GM12878 (cell line): Measurements from ENCODE around the gene TTC31. TPM values are rescaled to one million over a fixed set of nuclear protein-coding genes. Genes with fewer than 3 reads are reported as not detected.

ENCODE experiments used
- CEBPB ChIP-seq, 2 experiments: fragments of 150-350 bp in 1 of 2; IDR thresholded peaks; 2 replicates each; pipeline ENCODE4 v1.6.1; 2012 to 2014; ENCODE audit warnings: low read depth in 2 of 2, low read length in 2 of 2, borderline replicate concordance in 1 of 2, inconsistent platforms in 1 of 2
- CHD1 ChIP-seq: IDR thresholded peaks from 2 replicates; pipeline ENCODE4 v1.6.1; 2012; ENCODE audit warnings: low read depth, low read length, improper control_type of control experiment
- CHD4 ChIP-seq: fragments of 200-600 bp; sonication (generic); IDR thresholded peaks from 2 replicates; pipeline ENCODE4 v1.6.1; 2016; ENCODE audit warnings: mild to moderate bottlenecking
- E4F1 ChIP-seq: fragments of 450-650 bp; IDR thresholded peaks from 2 replicates; pipeline ENCODE4 v1.6.1; 2018; ENCODE audit warnings: borderline replicate concordance, mild to moderate bottlenecking; ENCODE audit not compliant: partially characterized antibody
- EGR1 ChIP-seq, 2 experiments: IDR thresholded peaks; 1 replicate in 1 of 2; 2 replicates in 1 of 2; pipeline ENCODE4 v1.6.1; 2011 to 2012; ENCODE audit warnings: low read depth in 2 of 2, low read length in 2 of 2, borderline replicate concordance in 1 of 2, mild to moderate bottlenecking in 1 of 2, moderate library complexity in 1 of 2
- EP300 ChIP-seq, 2 experiments: fragments of 150-350 bp in 1 of 2; IDR thresholded peaks; 2 replicates each; pipeline ENCODE4 v1.6.1; 2011 to 2012; ENCODE audit warnings: low read depth in 2 of 2, low read length in 2 of 2, borderline replicate concordance in 1 of 2, improper control_type of control experiment in 1 of 2, inconsistent platforms in 1 of 2; ENCODE audit not compliant: control insufficient read depth in 1 of 2
- ESRRA ChIP-seq: IDR thresholded peaks from 2 replicates; pipeline ENCODE4 v1.6.1; 2012; ENCODE audit warnings: mild to moderate bottlenecking, low read length, improper control_type of control experiment
- GABPA ChIP-seq: IDR thresholded peaks from 2 replicates; pipeline ENCODE4 v1.6.1; 2014; ENCODE audit warnings: antibody characterized with exemption, low read depth, mild to moderate bottlenecking, inconsistent platforms
- IRF4 ChIP-seq: IDR thresholded peaks from 2 replicates; pipeline ENCODE4 v1.6.1; 2011; ENCODE audit warnings: low read depth, low read length
- MEF2B ChIP-seq: fragments of 450-650 bp; IDR thresholded peaks from 2 replicates; pipeline ENCODE4 v1.6.1; 2018; ENCODE audit warnings: mild to moderate bottlenecking, moderate library complexity; ENCODE audit not compliant: partially characterized antibody, poor library complexity, severe bottlenecking
- MXI1 ChIP-seq: fragments of 150-350 bp; IDR thresholded peaks from 2 replicates; pipeline ENCODE4 v1.6.1; 2011; ENCODE audit warnings: low read depth, mild to moderate bottlenecking, inconsistent platforms, low read length, improper control_type of control experiment
- MYB ChIP-seq: fragments of 150-350 bp; IDR thresholded peaks from 2 replicates; pipeline ENCODE4 v1.6.1; 2014; ENCODE audit warnings: mild to moderate bottlenecking, low read depth, low read length, borderline replicate concordance
- MYC ChIP-seq: IDR thresholded peaks from 2 replicates; pipeline ENCODE4 v1.6.1; 2011; ENCODE audit warnings: mild to moderate bottlenecking, low read length, moderate library complexity, inconsistent platforms; ENCODE audit not compliant: insufficient read depth, insufficient replicate concordance, insufficient read length, severe bottlenecking
- NFIC ChIP-seq: IDR thresholded peaks from 2 replicates; pipeline ENCODE4 v1.6.1; 2012; ENCODE audit warnings: low read depth, mild to moderate bottlenecking, inconsistent platforms, low read length, moderate library complexity
- POLR2AphosphoS2 ChIP-seq: IDR thresholded peaks from 2 replicates; pipeline ENCODE4 v1.6.1; 2011; ENCODE audit warnings: low read depth, mild to moderate bottlenecking, low read length, improper control_type of control experiment, moderate library complexity
- SMAD1 ChIP-seq: fragments of 450-650 bp; IDR thresholded peaks from 2 replicates; pipeline ENCODE4 v1.6.1; 2018; ENCODE audit warnings: mild to moderate bottlenecking, low read depth; ENCODE audit not compliant: partially characterized antibody
- SREBF1 ChIP-seq: IDR thresholded peaks from 2 replicates; pipeline ENCODE4 v1.6.1; 2012; ENCODE audit warnings: mild to moderate bottlenecking, low read length
- ZZZ3 ChIP-seq: IDR thresholded peaks from 2 replicates; pipeline ENCODE4 v1.6.1; 2011; ENCODE audit warnings: low read depth; ENCODE audit not compliant: control insufficient read depth, insufficient read length
- polyA plus RNA-seq, 11 experiments: library from polyadenylated mRNA; depleted of rRNA in 4 of 11; unstranded in 6 of 11; stranded (reverse) in 5 of 11; fragments of >200 nt; fragmentation: Nextera tagmentation in 4 of 11; fragmentation: Illumina TruSeq in 1 of 11; extraction: Ambion mirVana in 4 of 11; extraction: Trizol in 1 of 11; gene quantifications; 1 replicate in 1 of 11; 2 replicates in 10 of 11; pipeline versions ENCODE4 v1.2.1 to v1.2.3, GENCODE V29; 2011 to 2016; ENCODE audit warnings: inconsistent platforms in 2 of 11, missing spikeins in 2 of 11, low read depth in 1 of 11
- total RNA-seq, 4 experiments: library from RNA; depleted of rRNA in 3 of 4; stranded (reverse); fragments of >200 nt in 3 of 4; fragmentation: Illumina TruSeq in 1 of 4; extraction: Trizol in 1 of 4; gene quantifications; 2 replicates each; pipeline versions ENCODE4 v1.2.1 to v1.2.3, GENCODE V29; 2013 to 2021

TTC31 gene
- total and polyA plus RNA-seq, 10 of the 15 experiments (the other 5 are each of a cell fraction or from before 2014, with no cell fraction given) = 6.5 to 34.9 (median 25.9) TPM

GRCh38 chr2:74482801-74483674, at the start of gene TTC31, which contains the start of gene CCDC142 (continued):
- TF ChIP-seq IRF4 (0 out of 2 replicates have a peak, but pooled peaks have one; percentile 36), MXI1 (peak; percentile 6; the same call in 1 of the 2 replicates), MYC (no peak), ZZZ3 (no peak), GABPA (peak; percentile 95), POLR2AphosphoS2 (no peak), MEF2B (peak; percentile 4), SMAD1 (no peak), SREBF1 (peak; percentile 79), CHD4 (no peak), CHD1 (no peak), NFIC (no peak), ESRRA (no peak), EGR1 (IDR thresholded peaks at IDR 0.05; ENCODE audit: borderline replicate concordance in 1 of 2, low read depth in 2 of 2, low read length in 2 of 2) (no peak), MYB (no peak), EP300 (IDR thresholded peaks at IDR 0.05; ENCODE audit: borderline replicate concordance in 1 of 2, control insufficient read depth in 1 of 2, low read depth in 2 of 2, low read length in 2 of 2) (no peak), CEBPB (IDR thresholded peaks at IDR 0.05; ENCODE audit: borderline replicate concordance in 1 of 2, low read depth in 2 of 2, low read length in 2 of 2) (no peak), E4F1 (peak; percentile 43)
- TF ChIP-seq, all 136 proteins: peak for 57
